NOMO-1 treated with DMSO at 0.1 percent for 48 hours (cell line): Measurements from ENCODE around the gene PPFIA2.

ENCODE experiments used
- DNase-seq: peaks from one replicate; lab custom pipeline; 2025; ENCODE audit not compliant: unreplicated experiment; lab: John Stamatoyannopoulos, UW

Gene PPFIA2

DNA sequence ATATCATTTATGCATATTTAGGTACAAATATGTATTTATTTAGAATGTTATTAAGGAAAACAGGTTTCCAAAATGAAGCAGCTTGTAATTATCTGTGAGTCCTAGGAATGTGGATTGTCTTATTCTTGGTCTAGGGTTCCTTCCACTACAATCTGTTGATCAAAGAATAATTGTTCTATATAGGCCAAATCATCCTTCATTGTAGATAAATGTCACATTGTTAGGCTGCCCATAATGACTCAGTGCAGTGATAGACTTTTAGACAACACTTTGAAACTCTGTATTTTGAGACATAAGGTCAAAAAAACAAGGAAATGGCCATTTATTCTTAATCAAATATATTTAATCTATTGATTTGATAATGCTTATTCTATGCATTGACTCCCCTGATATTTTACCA lies 398.2 kb downstream of the PPFIA2 start:
- DNase-seq = no peak

DNA sequence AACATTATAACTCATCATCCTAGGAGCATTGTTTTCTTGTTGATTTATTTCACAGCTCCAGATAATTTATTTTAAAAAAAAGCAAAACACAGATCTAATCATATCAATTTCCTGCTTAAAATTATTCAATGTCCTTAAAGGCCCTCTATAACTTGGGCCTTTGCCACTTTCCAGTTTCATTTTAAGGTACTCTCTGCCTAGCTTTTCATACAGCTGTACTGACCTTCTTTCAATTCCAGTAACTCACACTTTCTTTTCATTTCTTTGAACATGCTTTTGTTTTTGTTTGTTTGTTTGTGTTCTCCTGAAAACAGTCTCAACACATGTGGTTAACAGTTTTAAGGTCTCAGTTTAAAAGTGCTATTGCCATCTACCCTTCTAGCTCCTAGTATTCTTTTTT lies 399.4 kb downstream of the PPFIA2 start:
- no peak for DNase-seq

DNA sequence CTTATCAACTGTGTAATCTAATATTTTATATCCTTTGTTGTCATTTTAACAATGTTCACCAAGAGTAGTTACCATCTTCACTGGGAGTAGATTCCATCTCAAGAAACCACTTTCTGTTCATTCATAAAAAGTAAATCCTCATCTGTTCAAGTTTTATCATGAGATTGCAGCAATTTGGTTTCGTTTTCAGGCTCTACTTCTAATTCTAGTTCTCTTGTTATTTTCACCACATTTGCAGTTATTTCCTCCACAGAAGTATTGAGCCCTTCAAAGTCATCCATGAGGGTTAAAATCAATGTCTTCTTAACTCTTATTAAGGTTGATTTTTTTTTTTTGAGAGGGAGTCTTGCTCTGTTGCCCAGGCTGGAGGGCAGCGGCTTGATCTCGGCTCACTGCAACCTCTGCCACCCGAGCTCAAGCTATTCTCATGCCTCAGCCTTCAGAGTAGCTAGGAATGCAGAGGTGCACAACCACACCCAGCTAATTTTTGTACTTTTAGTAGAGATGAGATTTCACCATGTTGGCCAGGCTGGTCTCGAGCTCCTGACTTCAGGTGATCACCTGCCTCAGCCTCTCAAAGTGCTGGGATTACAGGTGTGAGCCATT lies 404.7 kb downstream of the PPFIA2 start:
- DNase-seq = no peak

DNA sequence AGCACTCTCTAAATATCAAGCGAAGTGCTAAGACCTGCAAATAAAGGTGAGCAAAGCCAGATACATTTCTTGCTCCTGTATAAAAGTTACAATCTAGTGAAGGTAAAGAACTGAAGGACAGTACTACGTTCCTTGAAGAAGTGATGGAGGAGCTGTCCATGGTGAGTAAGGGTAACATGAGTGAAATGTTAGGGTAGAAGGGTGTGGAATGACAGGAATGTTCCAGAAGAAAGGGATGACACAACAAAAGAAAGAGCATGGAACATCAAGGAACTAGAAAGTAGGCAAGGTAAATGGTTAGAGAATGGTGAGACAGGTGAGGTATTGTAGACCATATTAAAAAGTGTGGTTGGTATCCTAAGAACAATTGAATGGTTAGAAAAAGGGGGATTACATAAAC lies 408.8 kb downstream of the PPFIA2 start:
- no peak for DNase-seq

DNA sequence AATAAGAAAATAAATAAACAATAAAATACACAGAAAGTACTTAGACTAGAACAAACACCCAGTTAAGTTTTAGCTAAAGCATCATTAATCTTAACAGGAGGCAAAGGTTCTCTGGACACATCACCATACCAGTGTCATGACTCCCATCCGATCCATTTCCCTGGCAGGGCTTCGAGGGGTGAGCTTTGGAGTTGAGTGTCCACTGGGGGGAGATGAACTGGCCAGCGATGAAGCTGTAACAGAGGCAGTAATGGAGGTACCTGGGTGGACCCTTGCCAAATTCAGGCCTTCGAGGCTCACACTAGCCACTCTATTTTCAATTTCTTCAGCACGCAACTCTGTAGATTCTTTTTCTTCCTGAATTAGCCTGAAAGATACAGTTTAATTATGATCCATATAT lies 411.7 kb downstream of the PPFIA2 start:
- no peak for DNase-seq

DNA sequence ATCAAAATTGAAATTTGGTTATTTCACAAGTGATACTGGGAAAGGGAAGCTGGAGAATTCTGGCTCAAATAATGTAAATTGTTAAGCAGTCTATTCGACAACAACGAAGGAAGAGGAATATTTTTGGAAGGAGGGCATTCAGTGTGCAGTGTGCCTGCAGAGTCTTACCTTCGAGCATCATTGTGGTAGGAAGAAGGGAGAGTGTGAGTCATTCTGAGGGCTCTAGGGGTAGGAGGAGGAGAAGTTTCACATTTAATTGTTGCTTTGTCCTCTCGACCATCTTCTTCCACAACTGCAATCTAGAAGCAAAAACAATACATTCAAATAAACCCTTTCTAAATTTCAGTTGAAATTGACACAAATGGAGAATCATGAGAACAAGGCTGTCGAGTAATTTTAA lies 418.2 kb downstream of the PPFIA2 start:
- no peak for DNase-seq

DNA sequence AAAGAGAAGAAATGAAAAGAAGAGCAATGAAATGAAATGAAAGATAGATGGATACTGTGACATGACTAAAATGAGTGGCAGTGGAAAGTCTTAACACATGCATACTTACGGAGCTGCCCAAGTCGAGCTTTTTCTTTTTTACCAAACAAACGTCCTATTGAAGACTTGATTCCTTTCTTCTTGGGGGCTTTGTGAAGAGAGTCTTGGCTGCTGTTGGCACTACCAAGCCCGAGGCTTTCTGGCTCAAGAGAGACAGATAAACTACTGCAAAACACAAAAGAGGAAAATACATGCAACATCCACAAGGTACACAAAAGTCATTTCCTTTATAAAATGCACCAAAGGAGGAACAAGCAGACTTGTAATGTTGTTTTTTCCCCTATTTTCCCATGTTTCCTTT lies 420.1 kb downstream of the PPFIA2 start:
- no peak for DNase-seq

DNA sequence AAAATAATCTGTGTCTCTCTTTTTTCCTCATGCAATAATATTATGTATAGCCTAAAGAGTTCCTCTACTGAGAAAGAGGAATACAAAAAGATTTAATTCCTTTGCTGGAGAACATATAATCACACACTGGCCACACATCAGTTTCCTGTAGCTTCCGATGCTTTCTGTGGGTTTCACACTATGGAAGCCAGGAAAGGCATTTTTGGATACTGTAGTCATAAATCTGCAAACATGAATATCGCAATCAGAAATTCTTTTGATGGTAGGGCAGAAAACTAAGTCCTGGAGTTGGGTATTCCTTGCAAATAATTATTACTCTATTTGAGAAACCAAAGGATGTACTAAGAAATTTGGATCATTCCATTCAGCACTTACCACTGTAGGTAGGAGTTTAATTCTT lies 421.3 kb downstream of the PPFIA2 start:
- DNase-seq = no peak

DNA sequence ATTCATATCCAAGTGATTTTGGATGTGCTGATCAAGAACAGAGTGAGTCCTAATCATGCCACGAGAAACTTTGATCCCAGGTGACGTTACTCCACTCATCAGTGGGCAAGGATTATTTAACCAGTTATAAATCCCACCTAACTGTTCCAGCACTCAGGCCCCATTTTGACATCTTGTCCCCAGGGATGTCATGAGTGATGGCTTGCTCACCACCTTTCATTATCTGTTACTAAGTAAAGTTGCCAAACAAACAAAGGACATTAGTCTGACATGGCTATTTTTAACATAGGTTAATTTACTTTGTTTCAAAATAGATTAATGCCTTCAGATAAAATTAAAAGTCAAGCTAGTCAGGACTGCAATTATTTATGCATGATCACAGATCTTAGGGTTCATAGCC lies 425.3 kb downstream of the PPFIA2 start:
- no peak for DNase-seq

DNA sequence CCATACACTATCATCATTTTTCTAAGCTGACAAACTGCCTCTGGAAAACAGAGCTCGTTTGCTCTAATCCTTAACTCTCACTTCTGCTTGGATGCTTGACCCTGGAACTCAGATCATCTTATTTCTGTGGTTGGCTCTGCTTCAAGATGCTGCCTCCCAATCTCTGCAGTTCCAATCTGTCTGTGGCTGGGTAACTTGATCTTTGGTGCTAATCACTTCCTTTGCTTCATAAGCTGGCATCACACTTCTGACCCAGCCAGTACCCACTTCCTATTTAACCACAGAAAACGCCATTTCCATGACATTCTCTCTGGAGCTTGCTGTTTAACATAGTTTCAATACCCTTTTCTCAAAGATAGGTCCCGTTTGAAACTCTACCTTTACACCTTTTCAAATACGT lies 427.1 kb downstream of the PPFIA2 start:
- no peak for DNase-seq

DNA sequence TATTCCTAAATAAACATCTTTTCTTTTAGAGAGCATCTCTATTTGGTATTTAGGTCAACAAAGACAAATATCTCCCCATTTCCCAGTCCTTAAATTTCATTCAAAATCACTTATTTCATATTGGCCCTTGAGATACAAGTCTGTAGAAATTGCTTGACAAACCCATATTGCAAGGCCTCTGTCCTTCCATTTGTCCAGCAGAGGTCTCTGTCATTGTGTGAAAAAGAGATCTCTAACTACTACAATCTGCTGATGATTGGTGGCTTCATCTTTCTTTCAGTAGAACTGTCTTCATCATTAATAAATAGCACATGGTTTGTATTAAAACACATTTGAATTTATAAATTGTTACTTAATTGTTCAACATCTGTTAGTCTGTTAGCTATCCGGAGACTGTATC lies 428.7 kb downstream of the PPFIA2 start:
- no peak for DNase-seq

DNA sequence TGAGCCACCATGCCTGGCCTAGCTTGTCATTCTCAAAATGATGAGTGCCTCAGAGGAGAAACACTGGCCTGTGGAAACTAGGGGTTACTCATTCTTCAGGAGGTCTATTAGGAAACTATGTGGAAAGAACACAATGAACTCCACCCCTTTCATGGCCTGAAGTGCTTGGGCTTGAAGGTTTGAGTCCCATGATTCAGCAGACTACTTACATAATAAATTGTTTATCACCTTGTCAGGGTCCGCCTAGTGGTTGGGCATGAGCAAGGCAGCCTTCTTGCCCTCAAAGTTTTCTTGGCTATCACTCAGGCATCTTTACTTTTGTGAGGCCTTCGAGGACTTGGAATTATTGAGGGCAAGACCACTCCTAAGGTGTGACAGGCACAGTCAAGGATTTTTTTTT lies 430.1 kb downstream of the PPFIA2 start:
- peak; percentile 3 for DNase-seq

DNA sequence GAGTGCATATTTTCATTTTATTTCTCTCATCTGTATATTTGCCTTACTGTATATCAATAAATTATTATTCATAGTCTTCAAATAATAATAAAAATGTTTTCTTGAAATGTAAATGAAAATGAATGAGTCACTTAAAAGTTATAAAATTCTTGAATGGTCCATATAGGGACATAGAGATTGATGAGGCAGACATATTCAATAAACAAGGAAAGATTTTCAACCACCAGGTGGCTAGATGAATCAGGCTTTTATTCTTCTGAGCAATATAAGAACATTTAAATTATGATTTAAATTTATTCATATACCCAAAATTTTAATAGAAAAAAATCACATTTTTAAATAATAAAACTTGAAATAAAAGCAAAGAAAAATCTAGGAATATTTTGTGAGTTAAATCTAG lies 431.7 kb downstream of the PPFIA2 start:
- no peak for DNase-seq

DNA sequence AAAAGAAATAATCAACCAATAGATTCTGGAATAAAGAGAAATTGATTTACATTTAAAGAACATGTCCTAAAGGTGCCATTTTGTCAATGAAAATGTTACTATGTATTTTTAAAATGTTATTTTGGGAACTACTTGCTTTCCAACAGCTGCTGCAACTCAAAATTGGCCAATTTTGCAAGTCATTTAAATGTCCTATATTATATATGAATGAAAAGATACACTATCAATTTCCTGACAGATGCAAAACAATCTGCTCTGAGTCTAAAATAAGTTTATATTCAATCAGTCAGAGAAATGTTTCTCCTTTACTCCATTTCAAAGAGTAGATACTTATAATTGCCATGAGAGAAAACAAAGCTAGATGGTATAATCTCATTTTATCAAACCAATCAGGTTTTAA lies 434.1 kb downstream of the PPFIA2 start:
- DNase-seq = no peak

DNA sequence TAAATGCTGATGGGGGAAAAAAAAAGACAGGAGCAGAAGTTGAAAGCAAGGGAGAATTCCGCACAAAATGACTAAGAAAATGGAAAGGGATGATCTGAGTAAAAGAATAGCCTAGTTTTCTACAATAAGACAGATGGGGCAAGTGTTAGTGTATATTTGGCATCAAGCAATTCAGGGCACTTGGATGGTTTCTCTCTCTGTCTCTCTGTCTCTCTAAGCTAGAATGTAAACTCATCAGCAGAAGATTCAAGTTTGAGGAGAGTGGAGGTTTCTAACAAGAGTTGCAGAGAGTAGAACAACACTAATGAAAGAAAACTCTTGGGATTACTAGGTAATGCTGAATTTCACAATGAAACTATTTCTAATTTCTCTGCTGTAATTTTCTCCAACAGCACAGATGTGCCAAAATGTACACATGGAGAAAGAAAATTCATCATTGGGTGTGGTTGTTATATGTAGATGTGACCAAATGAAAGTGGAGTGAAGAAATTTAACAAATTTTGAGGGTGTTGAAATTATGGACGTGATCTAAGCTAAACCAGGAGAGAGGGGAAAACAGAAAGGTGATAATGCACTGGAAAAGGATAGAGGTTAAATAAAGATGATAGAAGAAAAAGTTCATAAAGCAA lies 444.1 kb downstream of the PPFIA2 start:
- no peak for DNase-seq

DNA sequence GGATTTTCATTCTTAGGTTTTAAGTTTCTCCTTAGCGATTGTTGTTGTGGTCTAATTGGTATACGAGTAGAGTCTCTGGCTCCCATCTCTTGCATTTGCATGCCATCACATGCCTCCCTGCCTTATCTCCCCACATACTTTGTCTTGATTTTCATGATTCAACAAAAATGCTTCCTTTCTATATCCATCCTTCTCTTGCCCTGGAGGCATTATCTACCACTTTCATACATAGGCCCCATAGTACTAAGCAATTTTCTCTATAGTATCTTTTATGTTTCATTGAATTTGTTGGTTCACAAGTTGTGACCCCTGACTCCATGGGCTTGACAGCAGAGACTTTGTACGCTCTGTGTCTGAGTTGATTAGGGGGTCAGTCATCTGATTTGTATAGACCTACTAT lies 455.2 kb downstream of the PPFIA2 start:
- DNase-seq = no peak

DNA sequence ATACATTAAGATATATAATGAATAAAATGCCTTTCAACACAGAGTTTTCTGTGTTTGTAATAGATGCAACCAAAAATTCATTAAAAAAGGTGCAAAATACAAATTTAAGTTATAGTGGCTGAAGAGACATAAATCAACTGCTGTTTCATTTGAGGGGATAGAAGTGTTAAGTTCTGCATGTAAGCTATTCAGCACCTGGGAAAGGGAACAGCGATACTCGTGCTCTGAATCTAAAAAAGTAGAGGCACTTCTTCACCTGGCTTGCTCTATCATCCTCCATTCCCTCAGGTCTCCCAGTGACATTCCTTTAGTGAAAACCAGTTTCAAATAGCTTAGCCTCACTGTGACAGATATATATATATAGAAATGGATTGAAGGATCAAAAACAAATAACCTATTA lies 458.7 kb downstream of the PPFIA2 start:
- DNase-seq = no peak

DNA sequence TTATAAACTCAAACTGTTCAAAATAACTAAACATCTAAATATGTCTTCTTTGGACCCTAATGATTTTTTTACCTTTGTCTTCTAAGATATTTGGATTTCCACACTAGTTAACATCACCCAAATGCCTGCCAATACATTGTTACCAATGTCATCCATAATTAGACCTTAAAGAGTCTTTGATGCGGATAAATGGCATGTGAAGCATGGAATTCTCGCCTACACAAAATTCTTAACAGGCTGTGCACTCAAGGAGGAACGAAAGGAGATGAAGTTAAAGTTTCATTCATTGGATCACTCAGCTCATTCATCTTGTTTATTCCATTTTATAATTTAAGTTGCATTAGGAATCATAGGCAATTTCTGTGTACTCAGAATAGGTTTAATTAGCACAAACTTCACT lies 461.5 kb downstream of the PPFIA2 start:
- no peak for DNase-seq

DNA sequence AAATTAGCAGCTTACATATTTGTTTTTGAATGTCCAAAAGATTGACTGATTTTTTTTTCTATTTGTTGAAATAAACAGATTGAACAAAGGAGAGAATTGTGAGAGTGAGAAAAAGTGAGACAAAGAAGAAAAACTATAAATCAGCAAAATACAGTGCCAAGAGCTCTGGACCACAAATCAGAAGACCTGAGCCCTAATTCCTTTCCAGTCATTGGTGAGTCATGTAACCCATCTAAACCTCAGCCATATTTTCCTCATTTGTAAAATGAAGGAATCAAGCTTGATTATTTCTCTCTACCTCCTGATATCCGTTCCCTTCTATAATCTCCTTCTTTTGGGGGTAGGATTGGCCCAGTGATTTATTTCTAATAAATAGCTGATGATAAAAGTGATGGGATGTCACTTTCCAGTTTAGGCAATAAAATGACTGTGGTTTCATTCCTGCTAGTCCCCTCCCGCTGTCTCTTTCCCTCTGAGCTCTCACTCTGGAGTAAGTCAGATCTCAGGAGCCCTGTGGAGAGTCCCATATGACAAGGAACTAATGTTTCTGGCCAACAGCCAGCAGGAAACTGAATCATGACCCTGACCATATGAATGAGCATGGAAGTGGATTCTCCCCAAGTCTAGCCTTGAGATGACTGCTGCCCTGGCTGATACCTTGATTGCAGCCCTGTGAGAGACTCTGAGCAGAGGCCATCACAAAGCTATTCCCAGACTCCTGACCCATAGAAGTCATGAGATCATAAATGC lies 462.4 kb downstream of the PPFIA2 start:
- DNase-seq = no peak

DNA sequence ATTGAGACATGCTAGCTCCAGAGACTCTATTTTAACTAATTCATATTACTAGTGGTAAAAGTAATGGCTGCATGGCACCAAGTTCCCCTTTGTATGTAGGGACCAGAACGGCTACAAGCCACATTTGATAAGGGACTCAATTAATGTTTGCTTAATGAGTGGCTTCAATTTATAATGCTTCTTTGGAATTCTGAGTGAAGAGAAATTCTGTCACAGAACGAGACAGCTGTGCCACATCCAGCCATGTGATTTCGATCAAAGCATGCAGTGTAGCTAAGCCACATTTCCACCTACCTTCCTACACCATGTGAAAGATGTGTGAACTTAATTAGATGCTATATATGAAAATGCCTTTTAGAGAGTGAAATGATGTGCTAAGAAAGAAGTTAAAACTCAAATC lies 463.9 kb downstream of the PPFIA2 start:
- DNase-seq = no peak

DNA sequence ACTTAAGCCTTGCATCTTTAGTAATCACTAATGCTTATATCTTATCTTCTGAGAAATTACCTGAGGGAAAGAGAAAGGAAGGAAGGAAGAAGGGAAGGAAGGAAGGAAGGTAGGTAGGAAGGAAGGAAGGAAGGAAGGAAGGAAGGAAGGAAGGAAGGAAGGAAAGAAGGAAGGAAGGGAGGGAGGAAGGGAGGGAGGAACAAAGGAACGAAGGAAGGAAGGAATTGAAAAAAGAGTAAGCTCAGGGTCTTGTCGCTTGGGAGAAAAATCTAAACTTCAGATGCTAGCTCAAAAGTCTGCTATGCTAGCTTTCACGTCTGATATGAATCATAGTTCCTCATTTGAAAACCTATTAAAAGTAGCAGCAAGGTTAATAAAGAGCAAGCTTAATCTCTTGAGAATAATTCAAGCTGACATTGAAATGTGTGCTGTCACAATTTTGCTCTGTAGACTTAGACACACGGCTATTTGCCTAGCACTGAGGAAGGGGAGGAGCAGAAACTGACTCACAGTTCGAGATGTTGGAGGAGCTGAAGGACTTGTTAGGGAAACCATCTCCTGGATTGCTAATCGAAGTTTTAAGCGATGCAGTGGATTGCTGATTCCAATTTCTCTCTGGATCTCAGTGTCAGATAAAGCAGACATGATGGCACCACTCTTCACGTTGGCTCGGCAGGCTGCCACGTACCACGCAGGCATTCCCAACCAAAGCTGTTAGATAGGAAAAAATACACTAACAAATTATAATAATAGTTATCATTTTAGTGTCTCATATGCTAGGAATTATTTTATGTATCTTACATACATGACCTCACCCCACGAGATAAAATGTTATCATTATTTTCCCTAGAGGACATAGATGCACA lies 464.6 kb downstream of the PPFIA2 start:
- no peak for DNase-seq

DNA sequence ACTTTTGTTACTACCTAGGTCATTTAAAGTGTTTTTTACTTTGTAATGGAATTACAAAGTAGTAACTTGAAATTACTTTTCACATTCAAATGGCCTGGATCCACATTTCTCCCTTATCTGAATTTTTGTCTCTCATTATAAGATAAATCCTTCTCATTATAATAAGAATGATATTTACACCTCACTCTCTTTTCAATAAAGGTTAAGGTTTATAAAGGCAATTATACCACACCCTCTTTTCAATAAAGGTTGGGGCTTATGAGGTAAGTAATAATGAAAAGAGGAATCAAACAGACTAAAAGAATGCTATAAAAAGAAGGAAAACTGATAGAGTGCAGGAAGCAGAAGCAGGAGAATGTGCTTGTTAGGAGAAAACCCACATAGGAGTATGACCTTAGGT lies 470.5 kb downstream of the PPFIA2 start:
- DNase-seq = no peak
